ENCODE results near the gene PPP2R5C.

GRCh38 chr14:101736071-101736470 is 25.4 kb upstream of the PPP2R5C start:
- TF ChIP-seq CTCF (IDR thresholded peaks at IDR 0.05; ENCODE audit: low read depth, low read length, poor library complexity, severe bottlenecking): no peak
- TF ChIP-seq EZH2phosphoT487 (IDR thresholded peaks at IDR 0.05; ENCODE audit: borderline replicate concordance, low read length): no peak

All from DOHH2 (cell line).